ENCODE measurements around the gene GPR84.

Gene GPR84

DNA sequence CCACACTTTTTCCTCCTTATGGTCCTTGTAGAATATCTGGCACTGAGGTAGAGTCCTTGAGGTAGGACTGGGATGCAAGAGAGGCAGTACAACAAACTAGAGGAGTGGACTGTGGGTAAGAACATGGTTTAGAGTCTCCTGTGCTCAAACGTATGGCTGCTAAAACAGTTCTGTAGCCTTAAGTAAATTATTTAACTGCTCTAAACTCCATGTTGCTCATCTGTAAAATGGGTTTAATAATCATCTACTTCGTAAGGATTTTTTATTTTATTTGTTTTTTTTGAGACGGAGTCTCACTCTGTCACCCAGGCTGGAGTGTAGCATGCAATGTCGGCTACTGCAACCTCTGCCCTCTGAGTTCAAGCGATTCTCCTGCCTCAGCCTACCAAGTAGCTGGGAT lies 42.9 kb downstream of the GPR84 start:
- DNase-seq, result no peak

All from CD4-positive, alpha-beta T cell treated with Interleukin-4 for 4 hours (primary cell).